ENCODE measurements around the gene SPATA12.

The SPATA12 gene

DNA sequence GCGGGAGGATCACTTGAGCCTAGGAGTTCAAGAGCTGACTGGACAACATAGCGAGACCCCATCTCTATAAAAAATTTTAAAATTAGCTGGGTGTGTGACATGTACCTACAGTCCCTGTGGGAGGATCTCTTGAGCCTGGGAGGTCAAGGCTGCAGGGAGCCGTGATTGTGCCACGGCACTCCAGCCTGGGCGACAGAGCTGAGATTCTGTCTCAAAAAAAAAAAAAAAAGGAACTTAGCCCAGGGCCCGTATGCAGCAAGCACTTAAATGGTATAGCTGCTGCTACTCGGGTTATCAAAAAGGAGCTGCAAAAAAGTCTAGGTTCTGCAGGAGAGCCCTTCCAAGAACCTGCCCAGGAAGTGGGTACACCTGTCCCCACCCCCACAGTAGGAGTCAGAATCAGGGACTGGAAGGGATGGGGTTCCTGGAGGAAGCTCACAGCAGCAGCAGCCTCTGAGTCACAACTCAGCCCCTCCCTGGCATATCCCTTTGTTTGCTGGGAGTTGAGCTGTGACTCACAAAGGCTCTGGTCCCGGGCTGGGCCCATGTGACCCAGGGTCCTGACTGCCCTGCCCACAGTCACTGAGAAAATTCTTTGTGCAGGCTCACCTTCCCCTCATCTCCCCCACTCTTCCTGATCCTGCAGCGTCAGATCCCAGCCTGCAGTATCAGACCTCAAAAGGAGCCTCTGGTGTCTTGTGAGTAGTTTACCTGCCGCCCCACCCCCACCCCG, at the start of gene SPATA12:
Gene SPATA12, plus strand, starts transcription at position 576 of the 733 bp plus-strand sequence. CDS start 13,031 bp downstream, outside the sequence.
- DNase-seq (ENCODE audit: low spot score) = peak; percentile 95

GRCh38 chr3:57011022-57011421, 49.4 kb upstream of the SPATA12 start:
- no peak for DNase-seq (ENCODE audit: low spot score)

- DNase-seq (ENCODE audit: low spot score) = no peak
These were observed 47.6 kb upstream of the SPATA12 start for GRCh38 chr3:57012847-57013246.

DNA sequence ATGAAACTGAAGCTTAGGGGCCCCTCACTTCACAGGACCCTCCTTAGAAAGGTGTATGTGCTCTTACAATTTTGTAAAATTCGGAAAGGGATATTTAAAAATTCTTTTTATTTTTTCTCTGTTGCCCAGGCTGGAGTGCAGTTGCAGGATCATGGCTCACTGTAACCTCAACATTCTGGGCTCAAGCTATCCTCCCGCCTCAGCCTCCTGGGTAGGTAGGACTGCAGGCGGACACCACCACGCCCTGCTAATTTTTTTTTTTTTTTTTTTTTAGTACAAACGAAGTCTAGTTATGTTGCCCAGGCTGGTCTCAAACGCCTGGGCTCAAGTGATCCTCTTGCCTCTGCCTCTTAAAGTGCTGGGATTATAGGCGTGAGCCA, 45.1 kb upstream of the SPATA12 start:
- DNase-seq (ENCODE audit: low spot score) = no peak

DNA sequence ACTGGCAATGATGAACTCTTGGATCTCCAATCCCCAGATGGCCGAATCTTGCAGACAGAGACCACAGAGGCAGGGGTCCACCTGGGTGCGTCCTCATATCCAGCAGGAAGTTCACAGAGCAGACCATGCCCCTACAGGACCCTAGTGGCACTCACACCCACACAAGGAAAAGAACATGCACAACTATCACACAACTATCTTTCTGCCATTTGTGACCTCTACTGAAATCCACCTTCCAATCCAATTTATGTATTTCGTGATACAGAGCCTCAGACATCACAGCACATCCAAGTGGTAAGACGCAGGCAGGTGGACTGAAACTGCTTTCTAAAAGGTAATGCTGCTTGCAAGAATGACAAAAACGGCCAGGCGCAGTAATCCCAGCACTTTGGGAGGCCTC, 44.6 kb upstream of the SPATA12 start:
- no peak for DNase-seq (ENCODE audit: low spot score)

DNA sequence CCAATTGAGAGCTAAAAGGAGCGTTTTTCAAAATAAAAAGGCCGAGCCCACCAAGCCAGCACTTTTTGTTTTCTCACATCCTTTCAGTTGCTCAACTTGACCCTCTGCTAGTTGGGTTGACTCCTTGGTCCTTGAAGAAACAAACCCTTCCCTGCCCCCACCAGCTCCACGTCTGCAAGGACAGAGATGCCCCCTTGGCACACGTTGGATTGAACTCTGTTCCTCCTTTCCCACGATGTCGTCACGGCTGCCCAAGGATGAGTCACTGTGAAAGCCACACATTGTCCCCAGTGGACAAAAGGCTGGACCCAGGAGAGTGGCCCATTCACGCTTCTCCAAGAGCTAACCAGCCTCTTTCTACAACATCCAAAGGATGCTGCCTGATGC, 43.0 kb upstream of the SPATA12 start:
- no peak for DNase-seq (ENCODE audit: low spot score)

DNA sequence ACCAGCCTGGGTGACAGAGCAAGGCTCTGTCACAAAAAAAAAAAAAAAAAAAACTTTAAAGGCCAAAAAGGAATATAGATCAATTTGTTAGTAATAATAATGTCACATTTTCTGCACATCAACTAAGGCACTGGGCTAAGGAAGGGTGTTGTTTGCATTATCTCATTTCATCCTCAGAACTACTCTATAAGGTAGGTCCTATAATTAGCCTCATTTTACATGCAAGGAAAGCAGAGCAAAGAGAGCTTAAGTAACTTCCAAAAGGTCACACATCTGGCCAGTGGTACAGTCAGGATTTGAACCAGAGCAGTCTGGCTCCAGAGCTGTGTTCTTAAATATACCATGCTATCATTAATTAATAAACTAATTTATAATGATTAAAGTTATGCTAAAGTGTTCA, 42.2 kb upstream of the SPATA12 start:
- DNase-seq (ENCODE audit: low spot score) = no peak

GRCh38 chr3:57019057-57019456, 41.4 kb upstream of the SPATA12 start:
- no peak for DNase-seq (ENCODE audit: low spot score)

DNA sequence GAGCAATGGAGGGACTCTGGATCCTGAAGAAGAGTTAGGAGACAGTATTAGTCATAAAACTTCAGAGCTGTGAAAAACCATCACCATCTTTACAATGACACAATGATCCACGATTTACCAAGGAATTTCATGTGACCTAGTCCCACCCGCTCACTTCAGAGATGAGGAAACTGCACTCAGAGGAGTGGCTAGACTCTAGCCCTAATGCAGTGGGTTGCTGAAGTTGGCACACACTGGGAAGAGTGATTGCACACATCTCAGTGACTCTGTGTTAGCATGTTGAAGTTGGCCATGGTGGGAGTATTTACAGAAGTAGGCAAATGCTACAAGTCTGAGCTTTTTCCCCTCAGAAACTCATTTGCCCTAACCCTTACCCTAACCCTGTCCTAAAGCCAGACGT, 35.2 kb upstream of the SPATA12 start:
- no peak for DNase-seq (ENCODE audit: low spot score)

GRCh38 chr3:57026944-57027343, 33.5 kb upstream of the SPATA12 start:
- DNase-seq (ENCODE audit: low spot score) = no peak

- no peak for DNase-seq (ENCODE audit: low spot score)
These were observed 31.1 kb upstream of the SPATA12 start for GRCh38 chr3:57029383-57029782.

DNA sequence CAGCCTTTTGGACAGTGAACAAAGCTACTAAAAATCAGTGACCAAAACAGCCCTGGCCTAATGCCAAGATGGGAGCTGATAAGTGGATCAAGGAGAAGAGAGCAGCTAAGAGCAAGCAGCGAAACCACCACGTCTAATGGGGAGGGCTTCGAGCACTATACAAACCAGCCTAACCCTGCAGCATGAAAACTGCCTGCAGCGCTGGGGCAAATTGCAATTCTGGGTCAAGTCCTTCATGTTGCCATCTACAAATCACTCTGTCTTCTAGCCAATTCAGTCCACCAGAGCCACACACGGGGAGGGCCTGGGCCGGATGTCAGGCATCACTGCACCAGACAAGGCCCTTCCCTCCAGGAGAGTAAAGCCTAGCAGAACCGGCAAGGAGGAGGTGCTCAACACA, 30.5 kb upstream of the SPATA12 start:
- no peak for DNase-seq (ENCODE audit: low spot score)

- DNase-seq (ENCODE audit: low spot score) = no peak
These were observed 29.7 kb upstream of the SPATA12 start for GRCh38 chr3:57030721-57031120.

GRCh38 chr3:57031631-57032541, 28.6 kb upstream of the SPATA12 start:
- no peak for DNase-seq (ENCODE audit: low spot score)

DNA sequence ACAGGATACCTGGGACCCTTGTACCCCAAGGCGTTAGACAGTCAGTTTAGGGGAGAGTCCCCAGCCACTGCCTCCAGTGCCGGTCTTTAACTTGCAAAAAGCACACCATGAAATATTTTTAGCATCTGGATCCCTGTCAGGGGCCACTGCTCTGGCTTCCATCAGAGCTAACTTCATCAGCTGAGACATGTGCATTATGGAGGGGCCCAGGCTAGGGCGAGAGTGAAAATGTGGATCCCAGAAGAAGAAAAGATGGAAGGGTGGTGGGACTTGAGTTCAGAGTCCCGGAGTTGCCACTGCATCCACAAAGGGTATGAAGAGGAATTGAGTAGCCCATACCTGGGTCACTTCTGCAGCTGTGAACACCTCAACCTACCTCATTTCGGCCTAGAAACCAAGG, 23.5 kb upstream of the SPATA12 start:
- no peak for DNase-seq (ENCODE audit: low spot score)

DNA sequence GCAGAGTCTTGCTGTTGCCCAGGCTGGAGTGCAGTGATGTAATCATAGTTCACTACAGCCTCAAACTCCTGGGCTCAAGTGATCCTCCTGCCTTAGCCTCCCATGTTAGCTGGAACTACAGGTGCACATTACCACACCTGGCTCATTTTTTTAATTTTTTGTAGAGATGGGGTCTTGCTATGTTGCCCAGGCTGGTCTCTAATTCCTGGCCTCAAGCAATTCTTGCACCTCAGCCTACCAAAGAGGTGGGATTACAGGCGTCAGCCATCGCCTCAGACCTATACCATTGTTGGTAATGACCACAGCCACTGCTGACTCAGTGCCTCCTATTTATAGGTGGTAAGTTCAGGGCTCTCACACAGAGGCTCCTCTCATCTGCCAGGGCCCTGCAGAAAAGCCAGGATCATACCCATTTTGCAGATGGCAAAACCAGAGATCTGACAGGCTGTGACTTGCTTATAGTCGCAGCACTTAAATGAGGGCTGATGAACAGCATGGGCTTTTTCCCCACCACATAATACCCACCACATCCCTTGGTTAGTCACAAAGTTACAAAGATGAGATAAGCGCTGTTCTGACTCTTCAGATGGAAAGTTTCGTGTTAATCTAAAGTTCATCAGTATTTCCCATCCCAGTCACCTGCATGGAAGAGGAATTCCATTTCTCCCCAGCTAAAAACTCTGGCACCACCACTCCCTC, 21.8 kb upstream of the SPATA12 start:
- DNase-seq (ENCODE audit: low spot score) = no peak

GRCh38 chr3:57041674-57042073, 18.8 kb upstream of the SPATA12 start:
- no peak for DNase-seq (ENCODE audit: low spot score)

DNA sequence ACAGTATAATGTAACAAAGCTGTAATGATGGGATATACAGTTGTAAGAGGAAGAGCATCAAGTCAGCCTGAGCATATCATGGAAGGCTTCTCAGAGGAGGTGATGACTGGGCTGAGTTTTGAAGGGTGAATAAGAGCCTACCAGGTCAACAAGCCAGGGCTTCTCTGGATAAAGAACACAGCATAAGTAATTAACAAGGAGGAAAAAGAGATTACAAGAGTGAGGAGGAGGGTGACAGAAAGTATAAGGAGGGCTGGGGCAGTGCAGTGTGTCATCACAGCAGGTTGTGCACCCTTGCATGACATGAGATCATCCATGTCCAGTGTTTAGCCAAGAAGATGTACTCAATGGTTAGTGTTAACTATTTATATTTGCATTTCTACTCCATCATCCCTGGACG, 16.9 kb upstream of the SPATA12 start:
- DNase-seq (ENCODE audit: low spot score) = no peak

- no peak for DNase-seq (ENCODE audit: low spot score)
These were observed 14.2 kb upstream of the SPATA12 start for GRCh38 chr3:57046101-57046765.

- no peak for DNase-seq (ENCODE audit: low spot score)
These were observed 12.3 kb upstream of the SPATA12 start for GRCh38 chr3:57048052-57048671.

GRCh38 chr3:57048728-57049127, 11.7 kb upstream of the SPATA12 start:
- no peak for DNase-seq (ENCODE audit: low spot score)

DNA sequence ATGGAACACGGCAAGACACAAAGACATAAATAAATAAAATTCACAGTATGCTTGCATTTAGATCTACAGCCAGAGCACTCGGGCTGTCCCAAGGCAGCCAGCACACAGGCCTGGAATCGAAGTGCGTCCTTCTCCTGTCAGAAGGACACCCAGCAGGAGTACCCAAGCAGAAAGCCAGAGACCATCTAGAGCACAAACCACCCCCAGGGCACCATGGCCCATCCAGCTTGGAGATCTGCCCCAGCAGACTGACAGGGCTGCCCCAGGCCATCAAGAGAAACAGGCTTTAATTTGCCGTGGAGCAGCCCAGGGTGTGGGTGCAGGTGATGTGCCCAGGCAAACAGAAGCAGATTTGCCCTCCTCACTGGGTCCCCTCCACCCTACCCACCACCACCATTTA, 7.8 kb upstream of the SPATA12 start:
- no peak for DNase-seq (ENCODE audit: low spot score)
